Measurements from ENCODE around the gene SLC44A5.

GRCh38 chr1:75208862-75209261 is 402.1 kb downstream of the SLC44A5 start:
- no peak for TF ChIP-seq EZH2phosphoT487 (IDR thresholded peaks at IDR 0.05; ENCODE audit: unreplicated experiment)
- no peak for TF ChIP-seq EZH2 (IDR thresholded peaks at IDR 0.05; ENCODE audit: low read depth, unreplicated experiment)
- no peak for TF ChIP-seq JUNB (IDR thresholded peaks at IDR 0.05; ENCODE audit: unreplicated experiment)
- TF ChIP-seq POLR2AphosphoS5 (IDR thresholded peaks at IDR 0.05; ENCODE audit: low read depth) = no peak
- no peak for TF ChIP-seq CTCF (conservative IDR thresholded peaks at IDR 0.05; ENCODE audit: low read depth in 2 of 2)
- no peak for TF ChIP-seq REST (IDR thresholded peaks at IDR 0.05; ENCODE audit: unreplicated experiment)
- TF ChIP-seq ETS1 (IDR thresholded peaks at IDR 0.05) = no peak
- no peak for TF ChIP-seq ZNF462 (CRISPR knock-in tag; IDR thresholded peaks at IDR 0.05)
- no peak for TF ChIP-seq CREB1 (CRISPR knock-in tag; IDR thresholded peaks at IDR 0.05; ENCODE audit: low read depth)
